HCT116 (cell line): ENCODE results near the gene FHOD1. TPM values are rescaled to one million over a fixed set of nuclear protein-coding genes. Genes with fewer than 3 reads are reported as not detected.
A peak's percentile ranks its signal among the peaks of the same experiment; 100 is the strongest.

ENCODE experiments used
- ATAC-seq: fragments of 200-7000 bp; cut with Tn5 transposase; 2 replicates; pipeline ENCODE4 v1.9.1; 2020; ENCODE audit warnings: mild to moderate bottlenecking, moderate library complexity
- BruUV-seq: library from RNA; stranded (reverse); fragments of 400-500 nt; replicated peaks from 2 replicates; lab custom pipeline; 2021; lab: Mats Ljungman, UMichigan
- CTCF ChIA-PET: fragments of 300-600 bp; sonication (Branson Sonifier 250); formaldehyde crosslinking; loops from one replicate; lab custom pipeline; 2021; ENCODE audit warnings: antibody characterized with exemption; lab: Charles Lee
- POLR2A ChIA-PET: fragments of 300-600, 350-600 bp; sonication (Branson Sonifier 250); formaldehyde crosslinking; loops from one replicate; lab custom pipeline; 2021; ENCODE audit warnings: antibody characterized with exemption; lab: Charles Lee
- RAD21 ChIA-PET, 2 experiments: fragments of 300-600 bp; sonication (Branson Sonifier 250); formaldehyde crosslinking; loops; one replicate each; lab custom pipeline; 2023; ENCODE audit warnings: low total read pairs in 2 of 2; ENCODE audit not compliant: uncharacterized antibody in 2 of 2, unreplicated experiment in 2 of 2, low non-redundant PET in 1 of 2; lab: Charles Lee
- DNase-seq: peaks from one replicate; pipeline ENCODE4 v3.0.0-alpha.2; 2010; ENCODE audit warnings: low read depth, low spot score
- H2AFZ ChIP-seq: fragments of 200-600 bp; shearing (Covaris generic), sonication (generic); 2 replicates; pipeline ENCODE4 v1.6.1; 2017; ENCODE audit warnings: low read depth, mixed run types, mixed read lengths, antibody characterized with exemption, low read length; ENCODE audit not compliant: poor library complexity, severe bottlenecking
- H3K27ac ChIP-seq: 2 replicates; pipeline ENCODE4 v1.5.1; 2012; ENCODE audit warnings: low read depth, low read length
- H3K27me3 ChIP-seq: fragments of 200-600 bp; sonication (generic); 2 replicates; pipeline ENCODE4 v1.6.1; 2016; ENCODE audit warnings: mixed run types, low read length, mixed read lengths; ENCODE audit not compliant: insufficient read depth
- H3K36me3 ChIP-seq, 2 experiments: fragments of 200-500 bp in 1 of 2; fragments of 200-600 bp in 1 of 2; sonication (Bioruptor generic) in 1 of 2; sonication (generic) in 1 of 2; 2 replicates each; pipeline versions ENCODE4 v1.5.1 to v1.6.1; 2014 to 2016; ENCODE audit warnings: low read length in 2 of 2, inconsistent platforms in 1 of 2, mixed read lengths in 1 of 2, mixed run types in 1 of 2; ENCODE audit not compliant: insufficient read depth in 2 of 2, control insufficient read depth in 1 of 2
- H3K4me1 ChIP-seq, 2 experiments: fragments of 200-600 bp in 1 of 2; sonication (generic) in 1 of 2; 2 replicates each; pipeline versions ENCODE4 v1.5.1 to v1.6.1; 2012 to 2017; ENCODE audit warnings: low read length in 2 of 2, inconsistent platforms in 1 of 2, mild to moderate bottlenecking in 1 of 2, mixed read lengths in 1 of 2, mixed run types in 1 of 2, moderate library complexity in 1 of 2; ENCODE audit not compliant: insufficient read depth in 2 of 2, control insufficient read depth in 1 of 2
- H3K4me2 ChIP-seq: fragments of 200-600 bp; sonication (generic); 2 replicates; pipeline ENCODE4 v1.6.1; 2017; ENCODE audit warnings: mixed run types, low read length, mixed read lengths
- H3K4me3 ChIP-seq, 2 experiments: fragments of 200-600 bp in 1 of 2; sonication (generic) in 1 of 2; replicated peaks in 1 of 2; 2 replicates each; pipeline ENCODE4 v1.5.1; 2011 to 2016; ENCODE audit warnings: low read length in 2 of 2, control low read depth in 1 of 2, low read depth in 1 of 2, mild to moderate bottlenecking in 1 of 2, mixed read lengths in 1 of 2, mixed run types in 1 of 2
- H3K79me2 ChIP-seq: fragments of 200-600 bp; sonication (generic); 2 replicates; pipeline ENCODE4 v1.6.1; 2017; ENCODE audit warnings: mild to moderate bottlenecking, mixed run types, low read length, moderate library complexity, mixed read lengths; ENCODE audit not compliant: insufficient read depth
- H3K9ac ChIP-seq: fragments of 200-600 bp; sonication (generic); 2 replicates; pipeline ENCODE4 v1.6.1; 2016; ENCODE audit warnings: low read length, mixed read lengths
- H3K9me2 ChIP-seq: fragments of 200-600 bp; sonication (generic), shearing (Covaris generic); 2 replicates; pipeline ENCODE4 v1.6.1; 2017; ENCODE audit warnings: mixed run types, mild to moderate bottlenecking, moderate library complexity; ENCODE audit not compliant: insufficient read depth
- H3K9me3 ChIP-seq, 2 experiments: fragments of 200-500 bp in 1 of 2; fragments of 200-600 bp in 1 of 2; sonication (Bioruptor generic) in 1 of 2; sonication (generic) in 1 of 2; 2 replicates each; pipeline ENCODE4 v1.6.1; 2014 to 2017; ENCODE audit warnings: low read length in 2 of 2, mixed read lengths in 2 of 2, inconsistent platforms in 1 of 2, low read depth in 1 of 2, mild to moderate bottlenecking in 1 of 2, mixed run types in 1 of 2, moderate library complexity in 1 of 2; ENCODE audit not compliant: control insufficient read depth in 1 of 2, insufficient read depth in 1 of 2
- H4K20me1 ChIP-seq: fragments of 200-600 bp; sonication (generic), shearing (Covaris generic); 2 replicates; pipeline ENCODE4 v1.6.1; 2017; ENCODE audit warnings: mixed run types, mild to moderate bottlenecking, moderate library complexity; ENCODE audit not compliant: insufficient read depth
- CTCF ChIP-seq, 3 experiments: fragments of 200-600 bp in 1 of 3; sonication (generic) in 1 of 3; IDR thresholded peaks in 2 of 3; conservative IDR thresholded peaks in 1 of 3; 2 replicates each; pipeline ENCODE4 v1.5.1; 2012 to 2017; ENCODE audit warnings: low read depth in 2 of 3, low read length in 2 of 3, antibody characterized with exemption in 1 of 3, borderline replicate concordance in 1 of 3, control low read depth in 1 of 3, mild to moderate bottlenecking in 1 of 3, mixed read lengths in 1 of 3, mixed run types in 1 of 3, moderate library complexity in 1 of 3; ENCODE audit not compliant: insufficient read depth in 1 of 3
- POLR2A ChIP-seq: IDR thresholded peaks from 2 replicates; pipeline ENCODE4 v1.7.0; 2011; ENCODE audit warnings: borderline replicate concordance; ENCODE audit not compliant: insufficient read depth, insufficient read length; ENCODE audit errors: extremely low read depth
- POLR2AphosphoS5 ChIP-seq: IDR thresholded peaks from 2 replicates; pipeline ENCODE4 v1.6.1; 2011; ENCODE audit warnings: mild to moderate bottlenecking, low read depth, low read length, moderate library complexity
- YY1 ChIP-seq: IDR thresholded peaks from 2 replicates; pipeline ENCODE4 v1.6.1; 2011; ENCODE audit warnings: low read length, low read depth, moderate library complexity, mild to moderate bottlenecking; ENCODE audit not compliant: insufficient replicate concordance; ENCODE audit errors: extremely low read depth
- ZBTB33 ChIP-seq: IDR thresholded peaks from 2 replicates; pipeline ENCODE4 v1.6.1; 2011; ENCODE audit warnings: mild to moderate bottlenecking, low read length, moderate library complexity; ENCODE audit not compliant: insufficient replicate concordance; ENCODE audit errors: extremely low read depth
- intact Hi-C: fragments of 100-400 bp; cut with micrococcal nuclease; formaldehyde crosslinking; loops from 2 replicates; pipeline ENCODE4 v1.10.0; 2022
- total RNA-seq: library from RNA; stranded (reverse); gene quantifications from one replicate; pipeline ENCODE4 v1.2.1, GENCODE V29; 2021; ENCODE audit not compliant: unreplicated experiment

Gene FHOD1
- total RNA-seq, 1 experiment from 2014 or later, result 69.2 TPM

GRCh38 chr16:67246756-67247191 is 507 bp downstream of the FHOD1 start:
- TF ChIP-seq ZBTB33, result no peak
- TF ChIP-seq CTCF (IDR thresholded peaks at IDR 0.05 in 2 of 3, conservative IDR thresholded peaks at IDR 0.05 in 1 of 3; ENCODE audit: borderline replicate concordance in 1 of 3, insufficient read depth in 1 of 3, low read depth in 2 of 3, low read length in 2 of 3), result peak in 1 of 3 experiments; percentile 23; a peak in 2 of 6 replicates
- TF ChIP-seq POLR2AphosphoS5, result peak; percentile 87
- peak; percentile 41 for TF ChIP-seq POLR2A
- TF ChIP-seq YY1, result peak; percentile 19
- TSS peak; percentile 69 for BruUV-seq
- ChIA-PET RAD21 (interaction anchor here (0.6 to 1.6 kb wide), 4 partner anchors 20 to 170 kb away, joined by 3 to 6 read pairs (median 4); partner anchors contain the start of genes TMEM208 (in 1 of the 2) and ZDHHC1 (in 1 of the 2)), POLR2A (interaction anchor here (0.6 to 2.7 kb wide), 12 partner anchors 8 to 136 kb away, joined by 3 to 13 read pairs (median 4); partner anchors contain the start of gene TMEM208), CTCF (interaction anchor here (0.7 to 4.4 kb wide), 15 partner anchors 10 to 286 kb away, joined by 3 to 17 read pairs (median 3); partner anchors contain the start of genes ATP6V0D1, CES3, ELMO3 and FBXL8)
- intact Hi-C loops, result loop anchor here (2.0 to 5.0 kb wide), 2 partner anchors 30 to 171 kb away; partner anchors contain the start of gene ZDHHC1
- Histone ChIP-seq H3K9me3 (no peaks in the 10 kb centered on the region), H3K27me3 (no peaks in the 10 kb centered on the region), H3K79me2 (peaks cover 43% of the 10 kb centered on the region), H3K36me3 (no peaks in the 10 kb centered on the region), H2AFZ (no peak overlapping the region), H3K27ac (peak overlapping the region; percentile 92), H3K4me3 (peak overlapping the region; percentile 71 to 92), H3K9ac (peak overlapping the region; percentile 87), H3K4me1 (peaks cover 42 to 70% of the 10 kb centered on the region in 2 experiments), H3K9me2 (no peaks in the 10 kb centered on the region), H3K4me2 (peak overlapping the region; percentile 94), H4K20me1 (no peaks in the 10 kb centered on the region)
- ATAC-seq (peak; percentile 69), DNase-seq (peak; percentile 84)
